HG03095 (cell line): ENCODE measurements around the gene FBXL20.
"Not testable (repeated sequence)": the region's sequence is repeated elsewhere in the genome, so short reads cannot be mapped to it uniquely, and the experiment has no call there.

Experiments used
- ATAC-seq: cut with Tn5 transposase; IDR thresholded peaks from one replicate; pipeline ENCODE4 v1.9.1; 2021; ENCODE audit warnings: moderate library complexity; ENCODE audit not compliant: unreplicated experiment

Gene FBXL20

GRCh38 chr17:39261286-39261685, 140.1 kb downstream of the FBXL20 start:
- ATAC-seq, result no peak

GRCh38 chr17:39252788-39253460, 148.5 kb downstream of the FBXL20 start:
- ATAC-seq, result no peak

- ATAC-seq, result no peak
These were observed 149.4 kb downstream of the FBXL20 start for GRCh38 chr17:39251997-39252396.

- not testable (repeated sequence) for ATAC-seq
These were observed 151.3 kb downstream of the FBXL20 start for GRCh38 chr17:39250076-39250475.

- no peak for ATAC-seq
These were observed 155.2 kb downstream of the FBXL20 start for GRCh38 chr17:39246274-39246673.

- no peak for ATAC-seq
These were observed 156.5 kb downstream of the FBXL20 start for GRCh38 chr17:39244600-39245570.

GRCh38 chr17:39244016-39244599, 157.3 kb downstream of the FBXL20 start:
- no peak for ATAC-seq

GRCh38 chr17:39243155-39243554, 158.3 kb downstream of the FBXL20 start:
- no peak for ATAC-seq

- no peak for ATAC-seq
These were observed 160.8 kb downstream of the FBXL20 start for GRCh38 chr17:39240631-39241030.

GRCh38 chr17:39239640-39240314, 161.6 kb downstream of the FBXL20 start:
- ATAC-seq, result no peak

GRCh38 chr17:39238311-39238972, 163.0 kb downstream of the FBXL20 start:
- no peak for ATAC-seq

GRCh38 chr17:39237586-39237985, 163.8 kb downstream of the FBXL20 start:
- no peak for ATAC-seq

- ATAC-seq, result no peak
These were observed 164.4 kb downstream of the FBXL20 start for GRCh38 chr17:39236981-39237441.

- no peak for ATAC-seq
These were observed 164.9 kb downstream of the FBXL20 start for GRCh38 chr17:39236450-39236927.

- no peak for ATAC-seq
These were observed 165.6 kb downstream of the FBXL20 start for GRCh38 chr17:39235555-39236449.

GRCh38 chr17:39231591-39232551, 169.6 kb downstream of the FBXL20 start:
- no peak for ATAC-seq

GRCh38 chr17:39231091-39231561, 170.3 kb downstream of the FBXL20 start:
- no peak for ATAC-seq

GRCh38 chr17:39230361-39230760, 171.1 kb downstream of the FBXL20 start:
- ATAC-seq, result no peak
